HepG2 (cell line): ENCODE measurements around the gene STX1B. TPM values are rescaled to one million over a fixed set of nuclear protein-coding genes. Genes with fewer than 3 reads are reported as not detected.

ENCODE experiments used
- CCDC6 ChIP-seq: sonication (generic); formaldehyde crosslinking; IDR thresholded peaks from 2 replicates; pipeline ENCODE4 v1.8.1; 2022; ENCODE audit warnings: mild to moderate bottlenecking, missing genetic modification reagents, moderate library complexity
- MAFF ChIP-seq: IDR thresholded peaks from 2 replicates; pipeline ENCODE4 v1.6.1; 2011; ENCODE audit warnings: low read depth, low read length, improper control_type of control experiment
- MED1 ChIP-seq: sonication (generic); formaldehyde crosslinking; IDR thresholded peaks from 2 replicates; pipeline ENCODE4 v1.4.0; 2020; ENCODE audit warnings: missing genetic modification reagents
- MTA1 ChIP-seq: sonication (generic); formaldehyde crosslinking; IDR thresholded peaks from 2 replicates; pipeline ENCODE4 v1.4.0; 2020; ENCODE audit warnings: missing genetic modification reagents, mild to moderate bottlenecking, borderline replicate concordance
- SP4 ChIP-seq: sonication (generic); formaldehyde crosslinking; IDR thresholded peaks from 2 replicates; pipeline ENCODE4 v1.8.1; 2023; ENCODE audit warnings: mild to moderate bottlenecking, missing genetic modification reagents
- TSC22D2 ChIP-seq: sonication (generic); formaldehyde crosslinking; IDR thresholded peaks from 2 replicates; pipeline ENCODE4 v1.5.1; 2020; ENCODE audit warnings: missing genetic modification reagents, mild to moderate bottlenecking, borderline replicate concordance
- ZNF557 ChIP-seq: sonication (generic); formaldehyde crosslinking; IDR thresholded peaks from 2 replicates; pipeline ENCODE4 v1.4.0; 2020; ENCODE audit warnings: missing genetic modification reagents
- polyA plus RNA-seq, 8 experiments: library from polyadenylated mRNA; depleted of rRNA in 3 of 8; stranded (reverse) in 7 of 8; unstranded in 1 of 8; fragments of >200 nt; fragmentation: Illumina TruSeq in 4 of 8; extraction: Trizol in 4 of 8; gene quantifications; 2 replicates each; pipeline versions ENCODE4 v1.2.1 to v1.2.3, GENCODE V29; 2011 to 2016; ENCODE audit warnings: low read depth in 4 of 8, missing spikeins in 1 of 8, mixed read lengths in 1 of 8; ENCODE audit not compliant: insufficient read depth in 1 of 8
- total RNA-seq, 5 experiments: library from RNA; depleted of rRNA; stranded (reverse); fragments of >200 nt; fragmentation: Illumina TruSeq; extraction: Trizol; gene quantifications; 2 replicates each; pipeline ENCODE4 v1.2.3, GENCODE V29; 2016; ENCODE audit warnings: low read depth in 1 of 5
- TF ChIP-seq, protein P1 (sequence below): sonication (generic); formaldehyde crosslinking; IDR thresholded peaks from 2 replicates; pipeline ENCODE4 v1.4.0; 2020; ENCODE audit warnings: missing genetic modification reagents
- TF ChIP-seq, protein P2 (sequence below): sonication (generic); formaldehyde crosslinking; IDR thresholded peaks from 2 replicates; pipeline ENCODE4 v1.4.0; 2020; ENCODE audit warnings: missing genetic modification reagents, borderline replicate concordance
- TF ChIP-seq, protein P3 (sequence below): sonication (generic); formaldehyde crosslinking; IDR thresholded peaks from 2 replicates; pipeline ENCODE4 v1.5.1; 2020; ENCODE audit warnings: missing genetic modification reagents, mild to moderate bottlenecking, borderline replicate concordance
- TF ChIP-seq, protein P4 (sequence below): IDR thresholded peaks from 2 replicates; pipeline ENCODE4 v1.6.1; 2012; ENCODE audit warnings: low read depth, low read length, improper control_type of control experiment
- TF ChIP-seq, protein P5 (sequence below): sonication (generic); formaldehyde crosslinking; IDR thresholded peaks from 2 replicates; pipeline ENCODE4 v1.8.1; 2023; ENCODE audit warnings: missing genetic modification reagents, inconsistent platforms, borderline replicate concordance
- TF ChIP-seq, protein P6 (sequence below): sonication (generic); formaldehyde crosslinking; IDR thresholded peaks from 2 replicates; pipeline ENCODE4 v1.8.1; 2023; ENCODE audit warnings: missing genetic modification reagents, mild to moderate bottlenecking, borderline replicate concordance
- TF ChIP-seq, protein P7 (sequence below): sonication (generic); formaldehyde crosslinking; IDR thresholded peaks from 2 replicates; pipeline ENCODE4; 2020; ENCODE audit warnings: missing genetic modification reagents, mild to moderate bottlenecking, borderline replicate concordance

STX1B gene
- total and polyA plus RNA-seq, 2 of the 13 experiments (the other 11 are each of a cell fraction or from before 2014, with no cell fraction given) = 2.1 to 3.0 TPM

DNA sequence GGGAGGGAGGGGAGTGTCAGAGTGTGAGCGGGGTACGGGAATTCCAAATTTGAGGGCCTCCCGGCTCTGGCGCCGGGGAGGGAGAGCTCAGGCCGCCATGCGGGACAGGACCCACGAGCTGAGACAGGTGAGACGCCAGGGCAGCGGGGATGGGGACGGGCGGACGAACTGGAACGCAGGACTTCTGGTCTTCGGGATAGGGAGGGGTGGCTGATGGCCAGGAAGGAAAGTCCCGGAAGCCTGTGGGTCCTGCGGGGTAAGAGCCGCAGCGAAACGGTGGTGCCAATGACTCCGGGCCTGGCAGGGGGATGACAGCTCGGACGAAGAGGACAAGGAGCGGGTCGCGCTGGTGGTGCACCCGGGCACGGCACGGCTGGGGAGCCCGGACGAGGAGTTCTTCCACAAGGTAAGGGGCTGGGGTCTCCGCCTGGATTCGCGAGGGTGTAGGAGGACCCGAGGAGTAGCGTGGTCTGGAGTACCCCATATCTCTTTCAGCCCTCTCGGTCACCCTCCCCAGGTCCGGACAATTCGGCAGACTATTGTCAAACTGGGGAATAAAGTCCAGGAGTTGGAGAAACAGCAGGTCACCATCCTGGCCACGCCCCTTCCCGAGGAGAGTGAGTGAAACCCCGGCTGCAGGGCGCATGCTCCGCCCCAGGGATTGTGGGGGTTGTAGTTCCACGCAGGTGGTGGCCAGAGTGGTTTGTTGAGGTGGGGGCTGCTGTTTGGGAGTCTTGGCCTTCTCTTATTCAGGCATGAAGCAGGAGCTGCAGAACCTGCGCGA, 23.5 kb upstream of the STX1B start (continued):
- TF ChIP-seq MTA1 (CRISPR knock-in tag) (no peak), CCDC6 (CRISPR knock-in tag) (peak; percentile 50; the same call in 1 of the 2 replicates), ZNF557 (0 out of 2 replicates have a peak, but pooled peaks have one; percentile 75), MED1 (CRISPR knock-in tag) (peak; percentile 71), SP4 (CRISPR knock-in tag) (peak; percentile 82; the same call in 1 of the 2 replicates), TSC22D2 (CRISPR knock-in tag) (peak; percentile 55; the same call in 1 of the 2 replicates), MAFF (no peak)
- TF ChIP-seq, protein P1, sequence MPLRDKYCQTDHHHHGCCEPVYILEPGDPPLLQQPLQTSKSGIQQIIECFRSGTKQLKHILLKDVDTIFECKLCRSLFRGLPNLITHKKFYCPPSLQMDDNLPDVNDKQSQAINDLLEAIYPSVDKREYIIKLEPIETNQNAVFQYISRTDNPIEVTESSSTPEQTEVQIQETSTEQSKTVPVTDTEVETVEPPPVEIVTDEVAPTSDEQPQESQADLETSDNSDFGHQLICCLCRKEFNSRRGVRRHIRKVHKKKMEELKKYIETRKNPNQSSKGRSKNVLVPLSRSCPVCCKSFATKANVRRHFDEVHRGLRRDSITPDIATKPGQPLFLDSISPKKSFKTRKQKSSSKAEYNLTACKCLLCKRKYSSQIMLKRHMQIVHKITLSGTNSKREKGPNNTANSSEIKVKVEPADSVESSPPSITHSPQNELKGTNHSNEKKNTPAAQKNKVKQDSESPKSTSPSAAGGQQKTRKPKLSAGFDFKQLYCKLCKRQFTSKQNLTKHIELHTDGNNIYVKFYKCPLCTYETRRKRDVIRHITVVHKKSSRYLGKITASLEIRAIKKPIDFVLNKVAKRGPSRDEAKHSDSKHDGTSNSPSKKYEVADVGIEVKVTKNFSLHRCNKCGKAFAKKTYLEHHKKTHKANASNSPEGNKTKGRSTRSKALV (CRISPR knock-in tag) = no peak
- TF ChIP-seq, protein P2, sequence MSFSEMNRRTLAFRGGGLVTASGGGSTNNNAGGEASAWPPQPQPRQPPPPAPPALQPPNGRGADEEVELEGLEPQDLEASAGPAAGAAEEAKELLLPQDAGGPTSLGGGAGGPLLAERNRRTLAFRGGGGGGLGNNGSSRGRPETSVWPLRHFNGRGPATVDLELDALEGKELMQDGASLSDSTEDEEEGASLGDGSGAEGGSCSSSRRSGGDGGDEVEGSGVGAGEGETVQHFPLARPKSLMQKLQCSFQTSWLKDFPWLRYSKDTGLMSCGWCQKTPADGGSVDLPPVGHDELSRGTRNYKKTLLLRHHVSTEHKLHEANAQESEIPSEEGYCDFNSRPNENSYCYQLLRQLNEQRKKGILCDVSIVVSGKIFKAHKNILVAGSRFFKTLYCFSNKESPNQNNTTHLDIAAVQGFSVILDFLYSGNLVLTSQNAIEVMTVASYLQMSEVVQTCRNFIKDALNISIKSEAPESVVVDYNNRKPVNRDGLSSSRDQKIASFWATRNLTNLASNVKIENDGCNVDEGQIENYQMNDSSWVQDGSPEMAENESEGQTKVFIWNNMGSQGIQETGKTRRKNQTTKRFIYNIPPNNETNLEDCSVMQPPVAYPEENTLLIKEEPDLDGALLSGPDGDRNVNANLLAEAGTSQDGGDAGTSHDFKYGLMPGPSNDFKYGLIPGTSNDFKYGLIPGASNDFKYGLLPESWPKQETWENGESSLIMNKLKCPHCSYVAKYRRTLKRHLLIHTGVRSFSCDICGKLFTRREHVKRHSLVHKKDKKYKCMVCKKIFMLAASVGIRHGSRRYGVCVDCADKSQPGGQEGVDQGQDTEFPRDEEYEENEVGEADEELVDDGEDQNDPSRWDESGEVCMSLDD (CRISPR knock-in tag) = no peak
- TF ChIP-seq, protein P3, sequence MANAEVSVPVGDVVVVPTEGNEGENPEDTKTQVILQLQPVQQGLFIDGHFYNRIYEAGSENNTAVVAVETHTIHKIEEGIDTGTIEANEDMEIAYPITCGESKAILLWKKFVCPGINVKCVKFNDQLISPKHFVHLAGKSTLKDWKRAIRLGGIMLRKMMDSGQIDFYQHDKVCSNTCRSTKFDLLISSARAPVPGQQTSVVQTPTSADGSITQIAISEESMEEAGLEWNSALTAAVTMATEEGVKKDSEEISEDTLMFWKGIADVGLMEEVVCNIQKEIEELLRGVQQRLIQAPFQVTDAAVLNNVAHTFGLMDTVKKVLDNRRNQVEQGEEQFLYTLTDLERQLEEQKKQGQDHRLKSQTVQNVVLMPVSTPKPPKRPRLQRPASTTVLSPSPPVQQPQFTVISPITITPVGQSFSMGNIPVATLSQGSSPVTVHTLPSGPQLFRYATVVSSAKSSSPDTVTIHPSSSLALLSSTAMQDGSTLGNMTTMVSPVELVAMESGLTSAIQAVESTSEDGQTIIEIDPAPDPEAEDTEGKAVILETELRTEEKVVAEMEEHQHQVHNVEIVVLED (CRISPR knock-in tag) = peak; percentile 49; the same call in 1 of the 2 replicates
- TF ChIP-seq, protein P4, sequence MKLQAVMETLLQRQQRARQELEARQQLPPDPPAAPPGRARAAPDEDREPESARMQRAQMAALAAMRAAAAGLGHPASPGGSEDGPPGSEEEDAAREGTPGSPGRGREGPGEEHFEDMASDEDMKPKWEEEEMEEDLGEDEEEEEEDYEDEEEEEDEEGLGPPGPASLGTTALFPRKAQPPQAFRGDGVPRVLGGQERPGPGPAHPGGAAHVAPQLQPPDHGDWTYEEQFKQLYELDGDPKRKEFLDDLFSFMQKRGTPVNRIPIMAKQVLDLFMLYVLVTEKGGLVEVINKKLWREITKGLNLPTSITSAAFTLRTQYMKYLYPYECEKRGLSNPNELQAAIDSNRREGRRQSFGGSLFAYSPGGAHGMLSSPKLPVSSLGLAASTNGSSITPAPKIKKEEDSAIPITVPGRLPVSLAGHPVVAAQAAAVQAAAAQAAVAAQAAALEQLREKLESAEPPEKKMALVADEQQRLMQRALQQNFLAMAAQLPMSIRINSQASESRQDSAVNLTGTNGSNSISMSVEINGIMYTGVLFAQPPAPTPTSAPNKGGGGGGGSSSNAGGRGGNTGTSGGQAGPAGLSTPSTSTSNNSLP = no peak
- TF ChIP-seq, protein P5, sequence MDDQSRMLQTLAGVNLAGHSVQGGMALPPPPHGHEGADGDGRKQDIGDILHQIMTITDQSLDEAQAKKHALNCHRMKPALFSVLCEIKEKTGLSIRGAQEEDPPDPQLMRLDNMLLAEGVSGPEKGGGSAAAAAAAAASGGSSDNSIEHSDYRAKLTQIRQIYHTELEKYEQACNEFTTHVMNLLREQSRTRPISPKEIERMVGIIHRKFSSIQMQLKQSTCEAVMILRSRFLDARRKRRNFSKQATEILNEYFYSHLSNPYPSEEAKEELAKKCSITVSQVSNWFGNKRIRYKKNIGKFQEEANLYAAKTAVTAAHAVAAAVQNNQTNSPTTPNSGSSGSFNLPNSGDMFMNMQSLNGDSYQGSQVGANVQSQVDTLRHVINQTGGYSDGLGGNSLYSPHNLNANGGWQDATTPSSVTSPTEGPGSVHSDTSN = no peak
- TF ChIP-seq, protein P6, sequence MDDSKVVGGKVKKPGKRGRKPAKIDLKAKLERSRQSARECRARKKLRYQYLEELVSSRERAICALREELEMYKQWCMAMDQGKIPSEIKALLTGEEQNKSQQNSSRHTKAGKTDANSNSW = 0 out of 2 replicates have a peak, but pooled peaks have one; percentile 64
- TF ChIP-seq, protein P7, sequence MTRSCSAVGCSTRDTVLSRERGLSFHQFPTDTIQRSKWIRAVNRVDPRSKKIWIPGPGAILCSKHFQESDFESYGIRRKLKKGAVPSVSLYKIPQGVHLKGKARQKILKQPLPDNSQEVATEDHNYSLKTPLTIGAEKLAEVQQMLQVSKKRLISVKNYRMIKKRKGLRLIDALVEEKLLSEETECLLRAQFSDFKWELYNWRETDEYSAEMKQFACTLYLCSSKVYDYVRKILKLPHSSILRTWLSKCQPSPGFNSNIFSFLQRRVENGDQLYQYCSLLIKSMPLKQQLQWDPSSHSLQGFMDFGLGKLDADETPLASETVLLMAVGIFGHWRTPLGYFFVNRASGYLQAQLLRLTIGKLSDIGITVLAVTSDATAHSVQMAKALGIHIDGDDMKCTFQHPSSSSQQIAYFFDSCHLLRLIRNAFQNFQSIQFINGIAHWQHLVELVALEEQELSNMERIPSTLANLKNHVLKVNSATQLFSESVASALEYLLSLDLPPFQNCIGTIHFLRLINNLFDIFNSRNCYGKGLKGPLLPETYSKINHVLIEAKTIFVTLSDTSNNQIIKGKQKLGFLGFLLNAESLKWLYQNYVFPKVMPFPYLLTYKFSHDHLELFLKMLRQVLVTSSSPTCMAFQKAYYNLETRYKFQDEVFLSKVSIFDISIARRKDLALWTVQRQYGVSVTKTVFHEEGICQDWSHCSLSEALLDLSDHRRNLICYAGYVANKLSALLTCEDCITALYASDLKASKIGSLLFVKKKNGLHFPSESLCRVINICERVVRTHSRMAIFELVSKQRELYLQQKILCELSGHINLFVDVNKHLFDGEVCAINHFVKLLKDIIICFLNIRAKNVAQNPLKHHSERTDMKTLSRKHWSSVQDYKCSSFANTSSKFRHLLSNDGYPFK = no peak
